Keratinocyte (primary cell): Measurements from ENCODE around the gene PTK6. TPM values are rescaled to one million over a fixed set of nuclear protein-coding genes. Genes with fewer than 3 reads are reported as not detected.

Experiments used
- DNase-seq: peaks from one replicate; pipeline ENCODE4 v3.0.0-alpha.2; 2011; ENCODE audit warnings: low read depth, missing footprints, low spot score
- FAIRE-seq: peaks from 2 replicates; lab custom pipeline; 2011; peaks lifted over from hg19 to GRCh38; lab: Jason Lieb, UNC
- H2AFZ ChIP-seq: 2 replicates; pipeline ENCODE4 v1.6.0; 2012; ENCODE audit warnings: low read length, control low read depth, inconsistent platforms; ENCODE audit not compliant: control insufficient read depth
- H3K27ac ChIP-seq: 2 replicates; pipeline ENCODE4 v1.5.1; 2011; ENCODE audit warnings: low read length; ENCODE audit not compliant: control insufficient read depth, insufficient read depth
- H3K27me3 ChIP-seq: 3 replicates; pipeline ENCODE4 v1.6.0; 2011; ENCODE audit warnings: low read length; ENCODE audit not compliant: control insufficient read depth, insufficient read depth; ENCODE audit errors: extremely low read depth
- H3K36me3 ChIP-seq, 2 experiments: 2 replicates in 1 of 2; 3 replicates in 1 of 2; pipeline ENCODE4 v1.5.1; 2011; ENCODE audit warnings: low read length in 2 of 2, mild to moderate bottlenecking in 1 of 2; ENCODE audit not compliant: control insufficient read depth in 2 of 2, insufficient read depth in 2 of 2; ENCODE audit errors: extremely low read depth in 1 of 2
- H3K4me1 ChIP-seq: 3 replicates; pipeline ENCODE4 v1.5.1; 2011; ENCODE audit warnings: low read length; ENCODE audit not compliant: control insufficient read depth, insufficient read depth; ENCODE audit errors: extremely low read depth
- H3K4me2 ChIP-seq: 3 replicates; pipeline ENCODE4 v1.6.0; 2011; ENCODE audit warnings: low read depth, low read length; ENCODE audit not compliant: control insufficient read depth, insufficient read depth; ENCODE audit errors: extremely low read depth
- H3K4me3 ChIP-seq, 3 experiments: fragments of 200-600 bp in 1 of 3; sonication (generic) in 1 of 3; 2 replicates in 2 of 3; 3 replicates in 1 of 3; pipeline ENCODE4 v1.5.1; 2011 to 2016; ENCODE audit warnings: low read length in 3 of 3, mild to moderate bottlenecking in 3 of 3, control low read depth in 2 of 3, inconsistent platforms in 1 of 3, low read depth in 1 of 3, mixed read lengths in 1 of 3, mixed run types in 1 of 3, moderate library complexity in 1 of 3; ENCODE audit not compliant: control insufficient read depth in 2 of 3, insufficient read depth in 2 of 3; ENCODE audit errors: extremely low read depth in 1 of 3
- H3K79me2 ChIP-seq: 2 replicates; pipeline ENCODE4 v1.6.0; 2012; ENCODE audit warnings: low read length; ENCODE audit not compliant: control insufficient read depth, insufficient read depth
- H3K9ac ChIP-seq: 3 replicates; pipeline ENCODE4 v1.6.0; 2011; ENCODE audit warnings: low read length; ENCODE audit not compliant: control insufficient read depth, insufficient read depth; ENCODE audit errors: extremely low read depth
- H3K9me1 ChIP-seq: 3 replicates; pipeline ENCODE4 v1.6.0; 2011; ENCODE audit warnings: low read length; ENCODE audit not compliant: control insufficient read depth, insufficient read depth; ENCODE audit errors: extremely low read depth
- H3K9me3 ChIP-seq: 2 replicates; pipeline ENCODE4 v1.5.1; 2012; ENCODE audit warnings: low read depth, low read length; ENCODE audit not compliant: control insufficient read depth
- H4K20me1 ChIP-seq: 3 replicates; pipeline ENCODE4 v1.6.0; 2011; ENCODE audit warnings: low read length; ENCODE audit not compliant: control insufficient read depth, insufficient read depth; ENCODE audit errors: extremely low read depth
- EZH2 ChIP-seq: IDR thresholded peaks from one replicate; pipeline ENCODE4 v1.6.1; 2012; ENCODE audit warnings: inconsistent platforms, mild to moderate bottlenecking, low read length, moderate library complexity
- dilution Hi-C: fragments of 300-500 bp; cut with MboI; formaldehyde crosslinking; loops from one replicate; pipeline ENCODE4 v1.7.0; 2020; ENCODE audit warnings: low sequenced_read_pairs; ENCODE audit not compliant: extremely low pct_ligation_motif_present
- polyA plus RNA-seq, 5 experiments: library from polyadenylated mRNA; depleted of rRNA in 3 of 5; stranded (reverse) in 3 of 5; stranded (forward) in 1 of 5; unstranded in 1 of 5; fragments of >200 nt; gene quantifications; 1 replicate in 1 of 5; 2 replicates in 3 of 5; 3 replicates in 1 of 5; pipeline versions ENCODE4 v1.2.1 to v1.2.3, GENCODE V29; 2011 to 2012; ENCODE audit warnings: missing spikeins in 2 of 5, low read depth in 1 of 5, low replicate concordance in 1 of 5
- TF ChIP-seq, protein P1 (sequence below), 3 experiments: IDR thresholded peaks in 1 of 3; conservative IDR thresholded peaks in 1 of 3; optimal IDR thresholded peaks in 1 of 3; 2 replicates in 2 of 3; 3 replicates in 1 of 3; pipeline versions ENCODE3 to v1.5.1; 2011; ENCODE audit warnings: low read length in 3 of 3, mild to moderate bottlenecking in 3 of 3, moderate library complexity in 2 of 3, control low read depth in 1 of 3, inconsistent platforms in 1 of 3; ENCODE audit not compliant: insufficient read depth in 2 of 3; ENCODE audit errors: extremely low read depth in 1 of 3

The PTK6 gene
- polyA plus RNA-seq, 1 donor (not counting 4 experiments of a cell fraction or from before 2014, with no cell fraction given), result 28.5 TPM

DNA sequence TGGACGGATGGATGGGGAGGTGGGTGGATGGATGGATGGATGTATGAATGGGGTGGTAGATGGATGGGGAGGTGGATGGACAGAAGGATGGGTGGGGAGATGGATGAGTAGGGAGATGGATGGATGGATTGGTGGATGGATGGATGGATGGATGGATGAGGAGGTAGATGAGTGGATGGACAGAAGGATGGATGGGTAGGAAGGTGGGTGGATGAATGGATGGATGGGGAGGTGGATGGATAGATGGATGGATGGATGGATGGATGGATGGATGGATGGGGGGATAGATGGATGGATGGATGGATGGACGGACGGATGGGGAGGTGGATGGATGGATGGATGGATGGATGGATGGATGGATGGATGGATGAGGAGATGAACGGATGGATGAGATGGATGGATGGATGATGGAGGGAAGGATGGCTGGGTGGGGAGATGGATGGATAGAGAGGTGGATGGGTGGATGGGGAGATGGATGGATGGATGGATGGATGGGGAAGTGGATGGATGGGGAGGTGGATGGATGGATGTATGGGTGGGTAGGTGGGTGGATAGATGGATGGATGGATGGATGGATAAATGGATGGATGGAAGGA is 45.4 kb downstream of the PTK6 start:
- FAIRE-seq, result no peak
- Histone ChIP-seq H3K9ac (no peak overlapping the region), H4K20me1 (no peaks in the 10 kb centered on the region), H2AFZ (no peak overlapping the region), H3K36me3 (no peaks in the 10 kb centered on the region), H3K4me3 (no peak overlapping the region), H3K9me3 (no peaks in the 10 kb centered on the region), H3K27me3 (peaks cover 31% of the 10 kb centered on the region), H3K4me2 (no peak overlapping the region), H3K9me1 (no peaks in the 10 kb centered on the region), H3K4me1 (peaks cover 2% of the 10 kb centered on the region), H3K27ac (no peak overlapping the region), H3K79me2 (no peaks in the 10 kb centered on the region)
- TF ChIP-seq EZH2, result no peak
- TF ChIP-seq, protein P1, sequence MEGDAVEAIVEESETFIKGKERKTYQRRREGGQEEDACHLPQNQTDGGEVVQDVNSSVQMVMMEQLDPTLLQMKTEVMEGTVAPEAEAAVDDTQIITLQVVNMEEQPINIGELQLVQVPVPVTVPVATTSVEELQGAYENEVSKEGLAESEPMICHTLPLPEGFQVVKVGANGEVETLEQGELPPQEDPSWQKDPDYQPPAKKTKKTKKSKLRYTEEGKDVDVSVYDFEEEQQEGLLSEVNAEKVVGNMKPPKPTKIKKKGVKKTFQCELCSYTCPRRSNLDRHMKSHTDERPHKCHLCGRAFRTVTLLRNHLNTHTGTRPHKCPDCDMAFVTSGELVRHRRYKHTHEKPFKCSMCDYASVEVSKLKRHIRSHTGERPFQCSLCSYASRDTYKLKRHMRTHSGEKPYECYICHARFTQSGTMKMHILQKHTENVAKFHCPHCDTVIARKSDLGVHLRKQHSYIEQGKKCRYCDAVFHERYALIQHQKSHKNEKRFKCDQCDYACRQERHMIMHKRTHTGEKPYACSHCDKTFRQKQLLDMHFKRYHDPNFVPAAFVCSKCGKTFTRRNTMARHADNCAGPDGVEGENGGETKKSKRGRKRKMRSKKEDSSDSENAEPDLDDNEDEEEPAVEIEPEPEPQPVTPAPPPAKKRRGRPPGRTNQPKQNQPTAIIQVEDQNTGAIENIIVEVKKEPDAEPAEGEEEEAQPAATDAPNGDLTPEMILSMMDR (optimal IDR thresholded peaks at IDR 0.05 in 1 of 3, IDR thresholded peaks at IDR 0.05 in 1 of 3, conservative IDR thresholded peaks at IDR 0.05 in 1 of 3; ENCODE audit: extremely low read depth in 1 of 3, insufficient read depth in 2 of 3, low read length in 3 of 3), result no peak
- dilution Hi-C loops, result no loop called here
- DNase-seq, result no peak

DNA sequence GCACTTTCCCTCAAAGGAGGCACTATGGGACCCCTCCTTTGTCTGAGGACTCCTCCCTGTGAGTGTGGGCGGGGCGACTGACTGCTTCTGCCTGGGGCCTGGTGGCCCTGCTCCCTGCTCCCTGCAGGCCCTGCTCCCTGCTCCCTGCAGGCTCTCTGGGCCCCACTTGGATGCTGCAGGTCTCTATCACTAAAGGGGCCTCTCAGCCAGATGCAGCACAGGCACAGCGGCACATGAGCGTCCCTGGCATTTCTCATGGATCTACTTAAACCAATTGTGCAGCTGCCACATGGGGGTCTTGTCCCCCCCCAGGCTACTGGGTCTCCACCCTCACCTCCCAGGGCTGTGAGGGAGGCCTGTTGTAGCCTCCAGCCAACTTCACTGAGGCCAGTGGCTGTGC is 46.1 kb downstream of the PTK6 start:
- FAIRE-seq (no peak), DNase-seq (no peak)
- TF ChIP-seq EZH2, result no peak
- TF ChIP-seq, protein P1 (optimal IDR thresholded peaks at IDR 0.05 in 1 of 3, IDR thresholded peaks at IDR 0.05 in 1 of 3, conservative IDR thresholded peaks at IDR 0.05 in 1 of 3; ENCODE audit: extremely low read depth in 1 of 3, insufficient read depth in 2 of 3, low read length in 3 of 3), result no peak
- no peaks in the 10 kb centered on the region for H3K79me2 ChIP-seq
- H3K27me3 ChIP-seq, result peaks cover 27% of the 10 kb centered on the region
- no peak overlapping the region for H3K4me3 ChIP-seq
- no peaks in the 10 kb centered on the region for H3K4me1 ChIP-seq
- H3K9me3 ChIP-seq, result no peaks in the 10 kb centered on the region
- H3K9ac ChIP-seq, result no peak overlapping the region
- no peak overlapping the region for H3K4me2 ChIP-seq
- dilution Hi-C loops, result no loop called here
- no peaks in the 10 kb centered on the region for H3K36me3 ChIP-seq
- H2AFZ ChIP-seq, result no peak overlapping the region
- no peak overlapping the region for H3K27ac ChIP-seq
- no peaks in the 10 kb centered on the region for H4K20me1 ChIP-seq
- no peaks in the 10 kb centered on the region for H3K9me1 ChIP-seq
